Thyroid gland (tissue), 4 donors: ENCODE data around the gene TOPORS.

ENCODE experiments used
- CTCF ChIP-seq, 6 experiments: fragments of 200-600 bp in 3 of 6; fragments of 450-650 bp in 3 of 6; sonication (generic) in 3 of 6; IDR thresholded peaks; one replicate each; pipeline ENCODE4 v1.5.1; 2016 to 2019; ENCODE audit warnings: antibody characterized with exemption in 6 of 6, mild to moderate bottlenecking in 2 of 6, inconsistent platforms in 1 of 6, moderate library complexity in 1 of 6
- POLR2A ChIP-seq, 2 donors: fragments of 450-650 bp; IDR thresholded peaks; one replicate each; pipeline ENCODE4 v1.6.1; 2017; ENCODE audit warnings: antibody characterized with exemption in 2 of 2, mild to moderate bottlenecking in 2 of 2, moderate library complexity in 1 of 2

GRCh38 chr9:32554107-32554506 is 1.7 kb upstream of the TOPORS start:
- TF ChIP-seq CTCF (IDR thresholded peaks at IDR 0.05): no peak
- no peak for TF ChIP-seq POLR2A (IDR thresholded peaks at IDR 0.05)
